ENCODE measurements around the gene KDM4C.
A peak's percentile ranks its signal among the peaks of the same experiment; 100 is the strongest.
"Not testable (repeated sequence)": the region's sequence is repeated elsewhere in the genome, so short reads cannot be mapped to it uniquely, and the experiment has no call there.

Gene KDM4C

GRCh38 chr9:6987381-6987780, 229.6 kb downstream of the KDM4C start:
- no peak for DNase-seq

GRCh38 chr9:6991418-6991817, 233.6 kb downstream of the KDM4C start:
- DNase-seq, result no peak

GRCh38 chr9:6996061-6996854, 238.5 kb downstream of the KDM4C start:
- no peak for DNase-seq

GRCh38 chr9:6997330-6997729, 239.6 kb downstream of the KDM4C start:
- DNase-seq, result no peak

- DNase-seq, result no peak
Observed at GRCh38 chr9:6999794-7000193, 242.0 kb downstream of the KDM4C start.

GRCh38 chr9:7001571-7001970, 243.8 kb downstream of the KDM4C start:
- no peak for DNase-seq

GRCh38 chr9:7003861-7004260, 246.1 kb downstream of the KDM4C start:
- no peak for DNase-seq

- no peak for DNase-seq
Observed at GRCh38 chr9:7006417-7006816, 248.6 kb downstream of the KDM4C start.

- DNase-seq, result no peak
Observed at GRCh38 chr9:7008411-7008810, 250.6 kb downstream of the KDM4C start.

- no peak for DNase-seq
Observed at GRCh38 chr9:7009065-7009464, 251.3 kb downstream of the KDM4C start.

- DNase-seq, result no peak
Observed at GRCh38 chr9:7011395-7012067, 253.8 kb downstream of the KDM4C start.

GRCh38 chr9:7027996-7028395, 270.2 kb downstream of the KDM4C start:
- DNase-seq, result no peak

- DNase-seq, result no peak
Observed at GRCh38 chr9:7028591-7028990, 270.8 kb downstream of the KDM4C start.

GRCh38 chr9:7030943-7031342, 273.2 kb downstream of the KDM4C start:
- not testable (repeated sequence) for DNase-seq

GRCh38 chr9:7033076-7034045, 275.6 kb downstream of the KDM4C start:
- no peak for DNase-seq

GRCh38 chr9:7037176-7037575, 279.4 kb downstream of the KDM4C start:
- DNase-seq, result no peak

GRCh38 chr9:7042124-7042523, 284.4 kb downstream of the KDM4C start:
- no peak for DNase-seq

GRCh38 chr9:7045361-7045760, 287.6 kb downstream of the KDM4C start:
- DNase-seq, result no peak

- no peak for DNase-seq
Observed at GRCh38 chr9:7051711-7052110, 293.9 kb downstream of the KDM4C start.

GRCh38 chr9:7053903-7054302, 296.1 kb downstream of the KDM4C start:
- no peak for DNase-seq

- DNase-seq, result no peak
Observed at GRCh38 chr9:7055171-7055903, 297.6 kb downstream of the KDM4C start.

GRCh38 chr9:7056254-7056653, 298.5 kb downstream of the KDM4C start:
- no peak for DNase-seq

GRCh38 chr9:7058473-7058872, 300.7 kb downstream of the KDM4C start:
- peak; percentile 43 for DNase-seq

Data from NCI-H2171 treated with DMSO at 0.1 percent for 48 hours (cell line).